ENCODE measurements around the gene SYCN.
"Not testable (repeated sequence)": the region's sequence is repeated elsewhere in the genome, so short reads cannot be mapped to it uniquely, and the experiment has no call there.

Gene SYCN

GRCh38 chr19:39203372-39204341 is at the start of gene SYCN:
SYCN (minus strand) TSS chr19:39204263; CDS start chr19:39204254, 9 bp downstream.
- DNase-seq (ENCODE audit: low read depth, low spot score), result no peak

- DNase-seq (ENCODE audit: low read depth, low spot score), result no peak
Measured at GRCh38 chr19:39253374-39254149, 49.5 kb upstream of the SYCN start.

GRCh38 chr19:39252458-39252857 is 48.4 kb upstream of the SYCN start:
- DNase-seq (ENCODE audit: low read depth, low spot score), result no peak

GRCh38 chr19:39251846-39252245 is 47.8 kb upstream of the SYCN start:
- DNase-seq (ENCODE audit: low read depth, low spot score), result no peak

- no peak for DNase-seq (ENCODE audit: low read depth, low spot score)
Measured at GRCh38 chr19:39251081-39251480, 47.0 kb upstream of the SYCN start.

- DNase-seq (ENCODE audit: low read depth, low spot score), result no peak
Measured at GRCh38 chr19:39248806-39249205, 44.7 kb upstream of the SYCN start, which contains the start of gene IFNL4. IFNL4 (minus strand) TSS chr19:39248856.

- no peak for DNase-seq (ENCODE audit: low read depth, low spot score)
Measured at GRCh38 chr19:39247701-39248664, 43.9 kb upstream of the SYCN start.

GRCh38 chr19:39246951-39247669 is 43.0 kb upstream of the SYCN start:
- no peak for DNase-seq (ENCODE audit: low read depth, low spot score)

GRCh38 chr19:39245166-39245565 is 41.1 kb upstream of the SYCN start:
- DNase-seq (ENCODE audit: low read depth, low spot score), result not testable (repeated sequence)

GRCh38 chr19:39244410-39245100 is 40.5 kb upstream of the SYCN start, which contains the start of gene IFNL3:
IFNL3 (minus strand) TSS chr19:39245006; CDS start chr19:39244967, 39 bp downstream.
- not testable (repeated sequence) for DNase-seq (ENCODE audit: low read depth, low spot score)

- not testable (repeated sequence) for DNase-seq (ENCODE audit: low read depth, low spot score)
Measured at GRCh38 chr19:39243741-39244140, 39.7 kb upstream of the SYCN start.

- no peak for DNase-seq (ENCODE audit: low read depth, low spot score)
Measured at GRCh38 chr19:39240421-39240820, 36.4 kb upstream of the SYCN start.

GRCh38 chr19:39238944-39239343 is 34.9 kb upstream of the SYCN start:
- no peak for DNase-seq (ENCODE audit: low read depth, low spot score)

- no peak for DNase-seq (ENCODE audit: low read depth, low spot score)
Measured at GRCh38 chr19:39238209-39238608, 34.1 kb upstream of the SYCN start.

GRCh38 chr19:39237200-39238184 is 33.4 kb upstream of the SYCN start:
- no peak for DNase-seq (ENCODE audit: low read depth, low spot score)

- DNase-seq (ENCODE audit: low read depth, low spot score), result no peak
Measured at GRCh38 chr19:39236527-39236926, 32.5 kb upstream of the SYCN start.

GRCh38 chr19:39232708-39233107 is 28.6 kb upstream of the SYCN start:
- no peak for DNase-seq (ENCODE audit: low read depth, low spot score)

GRCh38 chr19:39230096-39230764 is 26.2 kb upstream of the SYCN start:
- no peak for DNase-seq (ENCODE audit: low read depth, low spot score)
